A673 (cell line): ENCODE results near the gene EPHB2. TPM values are rescaled to one million over a fixed set of nuclear protein-coding genes. Genes with fewer than 3 reads are reported as not detected.

ENCODE experiments used
- BruUV-seq: library from RNA; stranded (reverse); fragments of 400-500 nt; replicated peaks from 2 replicates; lab custom pipeline; 2021; lab: Mats Ljungman, UMichigan
- CTCF ChIA-PET: fragments of 300-600 bp; sonication (Branson Sonifier 250); formaldehyde crosslinking; loops from one replicate; lab custom pipeline; 2022; ENCODE audit warnings: antibody characterized with exemption; lab: Charles Lee
- POLR2A ChIA-PET: fragments of 300-600 bp; sonication (Branson Sonifier 250); formaldehyde crosslinking; loops from one replicate; lab custom pipeline; 2022; ENCODE audit warnings: antibody characterized with exemption; ENCODE audit not compliant: low non-redundant PET; lab: Charles Lee
- DNase-seq: peaks from one replicate; pipeline ENCODE4 v3.0.0-alpha.2; 2015; ENCODE audit warnings: low spot score
- H3K27ac ChIP-seq: fragments of 200-600 bp; sonication (generic); 2 replicates; pipeline ENCODE4 v1.5.1; 2016; ENCODE audit warnings: mixed run types, low read depth, mild to moderate bottlenecking, mixed read lengths, antibody characterized with exemption, low read length; ENCODE audit not compliant: poor library complexity, severe bottlenecking
- H3K27me3 ChIP-seq: fragments of 200-600 bp; sonication (generic); replicated peaks from 2 replicates; pipeline ENCODE4 v1.6.1; 2017; ENCODE audit warnings: mixed run types, low read depth, mild to moderate bottlenecking, mixed read lengths, antibody characterized with exemption, low read length; ENCODE audit not compliant: insufficient read depth, poor library complexity
- H3K36me3 ChIP-seq: fragments of 200-600 bp; sonication (generic); 2 replicates; pipeline ENCODE4 v1.6.1; 2016; ENCODE audit warnings: mixed run types, mild to moderate bottlenecking, mixed read lengths, antibody characterized with exemption, low read length; ENCODE audit not compliant: insufficient read depth, poor library complexity, severe bottlenecking
- H3K4me1 ChIP-seq: fragments of 200-600 bp; sonication (generic); 2 replicates; pipeline ENCODE4 v1.6.1; 2017; ENCODE audit warnings: mixed run types, mild to moderate bottlenecking, mixed read lengths, antibody characterized with exemption, low read length; ENCODE audit not compliant: insufficient read depth, poor library complexity, severe bottlenecking
- H3K4me3 ChIP-seq: fragments of 200-600 bp; sonication (generic); 2 replicates; pipeline ENCODE4 v1.5.1; 2016; ENCODE audit warnings: low read depth, mixed run types, mild to moderate bottlenecking, mixed read lengths, low read length; ENCODE audit not compliant: poor library complexity, severe bottlenecking
- H3K9me3 ChIP-seq: fragments of 200-600 bp; sonication (generic); 2 replicates; pipeline ENCODE4 v1.6.1; 2016; ENCODE audit warnings: mixed run types, low read depth, mild to moderate bottlenecking, mixed read lengths, antibody characterized with exemption, low read length; ENCODE audit not compliant: poor library complexity, severe bottlenecking
- EZH2 ChIP-seq: fragments of 200-600 bp; sonication (generic); IDR thresholded peaks from 2 replicates; pipeline ENCODE4 v1.6.1; 2017; ENCODE audit warnings: borderline replicate concordance, low read depth, mild to moderate bottlenecking, mixed read lengths, antibody characterized with exemption, low read length; ENCODE audit not compliant: poor library complexity, severe bottlenecking
- intact Hi-C: fragments of 100-400 bp; cut with micrococcal nuclease; formaldehyde crosslinking; loops from one replicate; pipeline ENCODE4 v1.10.0; 2022; ENCODE audit not compliant: unreplicated experiment
- total RNA-seq: library from RNA; stranded (reverse); gene quantifications from 2 replicates; pipeline ENCODE4 v1.2.3, GENCODE V29; 2021
- TF ChIP-seq, protein P1 (sequence below): fragments of 300-800, 200-600 bp; sonication (generic); conservative IDR thresholded peaks from 2 replicates; pipeline ENCODE4 v1.5.1; 2017; ENCODE audit warnings: low read depth, mild to moderate bottlenecking, antibody characterized with exemption, low read length, moderate library complexity, mixed read lengths

The EPHB2 gene
- total RNA-seq, 1 experiment from 2014 or later, result 10.4 TPM

DNA sequence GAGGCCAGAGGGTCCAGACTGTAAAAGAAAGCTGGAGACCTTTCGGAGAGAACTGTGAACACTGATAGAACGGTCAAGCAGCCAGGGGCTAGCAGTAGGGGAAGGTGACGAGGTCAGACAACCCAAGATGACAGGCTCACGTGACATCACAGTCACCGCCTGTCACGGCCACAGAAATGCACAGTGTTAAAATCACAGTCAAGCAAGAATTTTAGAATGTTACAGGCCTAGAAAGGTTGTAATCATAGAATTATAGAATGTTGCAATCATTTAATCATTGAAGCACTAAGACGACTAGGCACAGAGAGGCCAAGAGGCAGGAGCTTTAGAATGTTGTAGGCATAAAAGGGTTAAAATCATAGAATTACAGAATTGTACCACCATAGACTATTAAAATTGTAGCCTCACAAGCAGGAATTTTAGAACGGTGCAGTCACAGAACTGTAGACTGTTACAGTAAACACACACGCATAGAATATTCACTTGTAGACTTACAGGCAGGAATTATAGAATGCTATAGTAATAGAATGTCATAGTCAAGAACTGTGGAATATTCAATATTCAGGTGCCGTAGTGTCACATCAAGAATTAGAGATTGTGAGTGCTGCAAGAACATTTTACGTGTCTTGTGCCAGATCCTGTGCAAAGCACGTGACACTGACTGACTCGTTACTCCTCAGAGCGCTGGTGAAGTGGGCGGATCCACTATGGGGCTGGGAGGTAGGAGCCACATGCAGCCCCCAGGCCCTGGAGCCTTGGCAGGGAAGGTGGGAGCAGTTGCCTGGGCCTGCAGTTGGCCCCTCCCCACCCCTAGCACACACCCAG lies 118.1 kb downstream of the EPHB2 start:
- intact Hi-C loops, result no loop called here
- no peak for TF ChIP-seq EZH2
- TF ChIP-seq, protein P1, sequence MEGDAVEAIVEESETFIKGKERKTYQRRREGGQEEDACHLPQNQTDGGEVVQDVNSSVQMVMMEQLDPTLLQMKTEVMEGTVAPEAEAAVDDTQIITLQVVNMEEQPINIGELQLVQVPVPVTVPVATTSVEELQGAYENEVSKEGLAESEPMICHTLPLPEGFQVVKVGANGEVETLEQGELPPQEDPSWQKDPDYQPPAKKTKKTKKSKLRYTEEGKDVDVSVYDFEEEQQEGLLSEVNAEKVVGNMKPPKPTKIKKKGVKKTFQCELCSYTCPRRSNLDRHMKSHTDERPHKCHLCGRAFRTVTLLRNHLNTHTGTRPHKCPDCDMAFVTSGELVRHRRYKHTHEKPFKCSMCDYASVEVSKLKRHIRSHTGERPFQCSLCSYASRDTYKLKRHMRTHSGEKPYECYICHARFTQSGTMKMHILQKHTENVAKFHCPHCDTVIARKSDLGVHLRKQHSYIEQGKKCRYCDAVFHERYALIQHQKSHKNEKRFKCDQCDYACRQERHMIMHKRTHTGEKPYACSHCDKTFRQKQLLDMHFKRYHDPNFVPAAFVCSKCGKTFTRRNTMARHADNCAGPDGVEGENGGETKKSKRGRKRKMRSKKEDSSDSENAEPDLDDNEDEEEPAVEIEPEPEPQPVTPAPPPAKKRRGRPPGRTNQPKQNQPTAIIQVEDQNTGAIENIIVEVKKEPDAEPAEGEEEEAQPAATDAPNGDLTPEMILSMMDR, result no peak
- Histone ChIP-seq H3K4me1 (no peaks in the 10 kb centered on the region), H3K9me3 (no peaks in the 10 kb centered on the region), H3K4me3 (no peak overlapping the region), H3K36me3 (no peaks in the 10 kb centered on the region), H3K27ac (no peak overlapping the region), H3K27me3 (no peaks in the 10 kb centered on the region)
- no TSS peak for BruUV-seq
- DNase-seq, result no peak
- ChIA-PET POLR2A (no interaction called here), CTCF (no interaction called here)

DNA sequence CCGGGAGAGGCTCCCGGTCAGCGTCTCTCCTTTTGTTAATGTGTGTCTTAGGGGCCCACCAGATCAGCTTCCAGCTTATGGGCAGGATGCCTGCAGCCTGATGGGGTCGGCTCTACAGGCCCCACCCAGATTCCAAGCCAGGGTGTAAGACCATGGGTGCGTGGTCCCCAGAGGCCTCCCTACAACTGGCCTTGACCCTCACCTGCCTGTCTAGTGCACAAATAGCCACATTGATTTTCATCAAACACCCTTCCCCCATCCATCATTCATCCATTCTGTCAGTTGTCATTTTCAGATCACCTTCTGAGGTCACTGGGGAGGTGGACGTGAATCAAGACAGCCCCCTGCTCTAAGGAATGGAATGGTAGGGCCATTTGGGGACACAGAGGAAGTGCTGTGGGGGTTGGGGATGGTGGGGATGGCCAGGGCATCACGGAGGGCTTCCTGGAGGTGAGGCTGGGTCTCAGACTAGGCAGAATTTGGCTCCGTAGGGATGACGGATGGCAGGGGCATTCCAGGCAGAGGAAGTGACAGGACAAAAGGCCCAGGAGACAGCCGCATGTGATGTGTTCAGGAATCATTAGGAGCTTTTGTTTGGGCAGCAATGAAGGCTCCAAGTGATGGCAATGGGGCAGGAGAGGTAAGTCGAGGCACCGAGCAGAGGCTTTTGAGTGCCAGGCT lies 118.8 kb downstream of the EPHB2 start:
- TF ChIP-seq, protein P1, result no peak
- intact Hi-C loops, result no loop called here
- DNase-seq, result no peak
- Histone ChIP-seq H3K4me3 (no peak overlapping the region), H3K36me3 (no peaks in the 10 kb centered on the region), H3K4me1 (no peaks in the 10 kb centered on the region), H3K27me3 (no peaks in the 10 kb centered on the region), H3K9me3 (no peaks in the 10 kb centered on the region), H3K27ac (no peak overlapping the region)
- POLR2A ChIA-PET, result no interaction called here
- CTCF ChIA-PET, result no interaction called here
- no TSS peak for BruUV-seq

DNA sequence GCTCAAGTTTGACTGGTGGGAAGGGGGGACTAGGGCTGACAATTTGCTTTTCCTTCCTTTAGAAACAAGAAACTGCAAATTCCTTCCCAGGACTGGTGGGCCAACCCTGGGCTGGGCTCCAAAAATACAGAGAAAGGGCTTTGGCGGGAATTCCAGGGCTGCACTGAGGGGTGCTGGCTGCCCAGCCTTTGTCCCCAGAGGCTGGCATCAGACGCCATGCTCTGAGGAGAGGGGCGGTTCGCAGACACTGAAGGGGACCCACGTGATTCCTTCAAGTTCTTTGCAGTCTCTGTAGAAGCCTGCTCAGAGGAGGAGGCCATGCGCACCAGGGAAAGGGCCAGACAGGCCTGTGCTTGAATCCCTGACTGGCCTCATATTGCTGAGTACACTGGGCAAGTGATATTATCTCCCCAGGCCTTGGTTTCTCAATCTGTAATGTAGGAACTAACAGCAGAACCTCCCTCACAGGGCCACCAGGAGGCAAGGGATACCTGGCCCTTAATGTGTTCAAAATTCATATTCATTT lies 119.5 kb downstream of the EPHB2 start:
- Histone ChIP-seq H3K27me3 (no peaks in the 10 kb centered on the region), H3K27ac (no peak overlapping the region), H3K36me3 (no peaks in the 10 kb centered on the region), H3K9me3 (no peaks in the 10 kb centered on the region), H3K4me3 (no peak overlapping the region), H3K4me1 (no peaks in the 10 kb centered on the region)
- ChIA-PET POLR2A (no interaction called here), CTCF (no interaction called here)
- no peak for TF ChIP-seq EZH2
- TF ChIP-seq, protein P1, result no peak
- BruUV-seq, result no TSS peak
- intact Hi-C loops, result no loop called here
- peak; percentile 14 for DNase-seq
